ENCODE data around the gene HECTD3. TPM values are rescaled to one million over a fixed set of nuclear protein-coding genes. Genes with fewer than 3 reads are reported as not detected.

Gene HECTD3
- total RNA-seq, 1 experiment from 2014 or later, result 25.5 TPM

GRCh38 chr1:45035631-45036301 is 24.6 kb upstream of the HECTD3 start:
- POLR2A ChIA-PET, result no interaction called here

GRCh38 chr1:45033356-45033755 is 22.2 kb upstream of the HECTD3 start:
- TF ChIP-seq JUND (IDR thresholded peaks at IDR 0.05) (no peak), MAX (IDR thresholded peaks at IDR 0.05) (no peak)
- Histone ChIP-seq H3K36me3 (ENCODE audit: control insufficient read depth in 1 of 2, insufficient read depth in 2 of 2, low read length in 2 of 2) (no peaks in the 10 kb centered on the region), H3K27ac (ENCODE audit: low read depth, low read length) (no peak overlapping the region), H3K4me3 (replicated peaks in 1 of 2; ENCODE audit: low read depth in 1 of 2, low read length in 2 of 2) (no peak overlapping the region), H3K4me1 (ENCODE audit: control insufficient read depth in 1 of 2, insufficient read depth in 2 of 2, low read length in 2 of 2) (peaks cover 0 to 5% of the 10 kb centered on the region in 2 experiments; a peak in 1 of 4 replicates), H4K20me1 (ENCODE audit: insufficient read depth) (no peaks in the 10 kb centered on the region), H2AFZ (ENCODE audit: low read depth, low read length, poor library complexity, severe bottlenecking) (no peak overlapping the region), H3K9me3 (ENCODE audit: control insufficient read depth in 1 of 2, insufficient read depth in 1 of 2, low read depth in 1 of 2, low read length in 2 of 2) (no peaks in the 10 kb centered on the region), H3K9ac (ENCODE audit: low read length) (no peak overlapping the region), H3K9me2 (ENCODE audit: insufficient read depth) (no peaks in the 10 kb centered on the region), H3K27me3 (ENCODE audit: insufficient read depth, low read length) (no peaks in the 10 kb centered on the region), H3K79me2 (ENCODE audit: insufficient read depth, low read length) (no peaks in the 10 kb centered on the region), H3K4me2 (ENCODE audit: low read length) (no peak overlapping the region)
- ChIA-PET RAD21 (ENCODE audit: low non-redundant PET in 1 of 2, low total read pairs in 2 of 2, uncharacterized antibody in 2 of 2, unreplicated experiment in 2 of 2) (no interaction called here), POLR2A (no interaction called here), CTCF (interaction anchor here (0.7 to 1.6 kb wide), 2 partner anchors 15 to 19 kb away, joined by 3 to 6 read pairs; no protein-coding TSS in a partner anchor)
- no TSS peak for BruUV-seq (replicated peaks)
- ATAC-seq (no peak), DNase-seq (ENCODE audit: low read depth, low spot score) (no peak)
- intact Hi-C loops (cut with micrococcal nuclease), result no loop called here

More at GRCh38 chr1:45035631-45036301, 24.6 kb upstream of the HECTD3 start:
- no peak overlapping the region for H2AFZ ChIP-seq (ENCODE audit: low read depth, low read length, poor library complexity, severe bottlenecking)
- no peaks in the 10 kb centered on the region for H3K36me3 ChIP-seq (ENCODE audit: control insufficient read depth in 1 of 2, insufficient read depth in 2 of 2, low read length in 2 of 2)
- no TSS peak for BruUV-seq (replicated peaks)
- H3K9me3 ChIP-seq (ENCODE audit: control insufficient read depth in 1 of 2, insufficient read depth in 1 of 2, low read depth in 1 of 2, low read length in 2 of 2), result no peaks in the 10 kb centered on the region
- no peaks in the 10 kb centered on the region for H3K9me2 ChIP-seq (ENCODE audit: insufficient read depth)
- DNase-seq (ENCODE audit: low read depth, low spot score), result no peak
- no peak overlapping the region for H3K4me3 ChIP-seq (replicated peaks in 1 of 2; ENCODE audit: low read depth in 1 of 2, low read length in 2 of 2)
- ChIA-PET CTCF (interaction anchor here (1.4 kb wide), 1 partner anchor 21 kb away, joined by 3 read pairs; no protein-coding TSS in a partner anchor), RAD21 (ENCODE audit: low non-redundant PET in 1 of 2, low total read pairs in 2 of 2, uncharacterized antibody in 2 of 2, unreplicated experiment in 2 of 2) (no interaction called here)
- H3K4me1 ChIP-seq (ENCODE audit: control insufficient read depth in 1 of 2, insufficient read depth in 2 of 2, low read length in 2 of 2), result peaks cover 0 to 5% of the 10 kb centered on the region in 2 experiments; a peak in 1 of 4 replicates
- no peaks in the 10 kb centered on the region for H4K20me1 ChIP-seq (ENCODE audit: insufficient read depth)
- H3K9ac ChIP-seq (ENCODE audit: low read length), result no peak overlapping the region
- ATAC-seq, result no peak
- H3K79me2 ChIP-seq (ENCODE audit: insufficient read depth, low read length), result no peaks in the 10 kb centered on the region
- no peak overlapping the region for H3K4me2 ChIP-seq (ENCODE audit: low read length)
- intact Hi-C loops (cut with micrococcal nuclease), result no loop called here
- TF ChIP-seq TCF7L2 (IDR thresholded peaks at IDR 0.05; ENCODE audit: borderline replicate concordance, extremely low read depth, insufficient read depth, insufficient read length), result no peak
- no peak for TF ChIP-seq CEBPB (IDR thresholded peaks at IDR 0.05; ENCODE audit: low read depth)
- no peak overlapping the region for H3K27ac ChIP-seq (ENCODE audit: low read depth, low read length)
- no peaks in the 10 kb centered on the region for H3K27me3 ChIP-seq (ENCODE audit: insufficient read depth, low read length)

Measured in HCT116 (cell line).